Thoracic aorta (tissue), 2 donors: ENCODE measurements around the gene CLCN3. TPM values are rescaled to one million over a fixed set of nuclear protein-coding genes. Genes with fewer than 3 reads are reported as not detected.

Experiments used
- ATAC-seq: fragments of 150-250 bp; one replicate; pipeline ENCODE4 v1.8.0; 2017; ENCODE audit warnings: low read depth; ENCODE audit not compliant: insufficient number of reproducible peaks, low FRiP score
- DNase-seq: peaks from one replicate; pipeline ENCODE4 v3.0.0-alpha.2; 2020; ENCODE audit warnings: low spot score
- H3K27ac ChIP-seq, 2 donors: fragments of 200-600 bp; sonication (generic); 1 replicate in 1 of 2; 2 replicates in 1 of 2; pipeline ENCODE4 v1.5.1; 2016; ENCODE audit warnings: mild to moderate bottlenecking in 2 of 2, moderate library complexity in 2 of 2
- H3K27me3 ChIP-seq: fragments of 200-600 bp; sonication (generic); replicated peaks from 2 replicates; pipeline ENCODE4 v1.6.0; 2016; ENCODE audit warnings: mild to moderate bottlenecking; ENCODE audit not compliant: insufficient read depth
- H3K36me3 ChIP-seq: fragments of 200-600 bp; sonication (generic); one replicate; pipeline ENCODE4 v1.5.1; 2016
- H3K4me1 ChIP-seq, 2 donors: fragments of 200-600 bp; sonication (generic); 1 replicate in 1 of 2; 2 replicates in 1 of 2; pipeline versions ENCODE4 v1.5.1 to v1.6.0; 2016; ENCODE audit warnings: low read depth in 2 of 2, mild to moderate bottlenecking in 1 of 2; ENCODE audit not compliant: control insufficient read depth in 1 of 2
- H3K4me3 ChIP-seq: fragments of 200-600 bp; sonication (generic); 2 replicates; pipeline ENCODE4 v1.5.1; 2016; ENCODE audit warnings: mild to moderate bottlenecking
- H3K9me3 ChIP-seq: fragments of 200-600 bp; sonication (generic); 2 replicates; pipeline ENCODE4 v1.5.1; 2016
- CTCF ChIP-seq: fragments of 200-600 bp; sonication (generic); IDR thresholded peaks from one replicate; pipeline ENCODE4 v1.5.1; 2019; ENCODE audit warnings: antibody characterized with exemption
- total RNA-seq, 2 donors: library from RNA; depleted of rRNA; stranded (reverse); fragments of >200 nt; gene quantifications; one replicate each; pipeline versions ENCODE4 v1.1.0 to v1.2.3, GENCODE V29; 2016

CLCN3 gene
- total RNA-seq, 2 donors from 2014 or later = 13.0 to 20.0 TPM

GRCh38 chr4:169632896-169633295 lies 12.5 kb downstream of the CLCN3 start:
- H3K4me1 ChIP-seq = no peaks in the 10 kb centered on the region
- ATAC-seq (no peak), DNase-seq (no peak)
- H3K36me3 ChIP-seq = no peaks in the 10 kb centered on the region
- H3K4me3 ChIP-seq = no peak overlapping the region
- no peaks in the 10 kb centered on the region for H3K9me3 ChIP-seq
- no peaks in the 10 kb centered on the region for H3K27me3 ChIP-seq
- no peak overlapping the region for H3K27ac ChIP-seq
- TF ChIP-seq CTCF = no peak

- Histone ChIP-seq H3K4me1 (no peaks in the 10 kb centered on the region), H3K9me3 (no peaks in the 10 kb centered on the region), H3K27me3 (no peaks in the 10 kb centered on the region), H3K27ac (no peak overlapping the region), H3K4me3 (no peak overlapping the region), H3K36me3 (peaks cover 2% of the 10 kb centered on the region)
- ATAC-seq (no peak), DNase-seq (no peak)
- TF ChIP-seq CTCF = no peak
Observed at GRCh38 chr4:169634975-169635374, 14.6 kb downstream of the CLCN3 start.

GRCh38 chr4:169640261-169640870 lies 20.0 kb downstream of the CLCN3 start:
- ATAC-seq = no peak
- peaks cover 2% of the 10 kb centered on the region for H3K36me3 ChIP-seq
- H3K27ac ChIP-seq = no peak overlapping the region

GRCh38 chr4:169644802-169645201 lies 24.4 kb downstream of the CLCN3 start:
- no peak overlapping the region for H3K4me3 ChIP-seq
- DNase-seq (no peak), ATAC-seq (no peak)
- H3K27ac ChIP-seq = no peak overlapping the region
- H3K4me1 ChIP-seq = peaks cover 0 to 4% of the 10 kb centered on the region in 2 donors
- no peaks in the 10 kb centered on the region for H3K9me3 ChIP-seq
- no peaks in the 10 kb centered on the region for H3K36me3 ChIP-seq
- H3K27me3 ChIP-seq = no peaks in the 10 kb centered on the region
- TF ChIP-seq CTCF = no peak

More at GRCh38 chr4:169640261-169640870, 20.0 kb downstream of the CLCN3 start:
- Histone ChIP-seq H3K27me3 (no peaks in the 10 kb centered on the region), H3K9me3 (no peaks in the 10 kb centered on the region), H3K4me1 (no peaks in the 10 kb centered on the region), H3K4me3 (no peak overlapping the region)
- DNase-seq = no peak
- no peak for TF ChIP-seq CTCF

- Histone ChIP-seq H3K27ac (no peak overlapping the region), H3K4me3 (no peak overlapping the region), H3K36me3 (no peaks in the 10 kb centered on the region), H3K9me3 (no peaks in the 10 kb centered on the region), H3K27me3 (no peaks in the 10 kb centered on the region), H3K4me1 (peaks cover 0 to 11% of the 10 kb centered on the region in 2 donors)
- no peak for TF ChIP-seq CTCF
- DNase-seq (no peak), ATAC-seq (no peak)
Observed at GRCh38 chr4:169645627-169646026, 25.2 kb downstream of the CLCN3 start.
